HG03175 (cell line): ENCODE data around the gene SHISA5.
"Not testable (repeated sequence)": the region's sequence is repeated elsewhere in the genome, so short reads cannot be mapped to it uniquely, and the experiment has no call there.

Experiments used
- ATAC-seq: cut with Tn5 transposase; IDR thresholded peaks from one replicate; pipeline ENCODE4 v1.9.1; 2021; ENCODE audit warnings: mild to moderate bottlenecking, moderate library complexity; ENCODE audit not compliant: unreplicated experiment

SHISA5 gene

DNA sequence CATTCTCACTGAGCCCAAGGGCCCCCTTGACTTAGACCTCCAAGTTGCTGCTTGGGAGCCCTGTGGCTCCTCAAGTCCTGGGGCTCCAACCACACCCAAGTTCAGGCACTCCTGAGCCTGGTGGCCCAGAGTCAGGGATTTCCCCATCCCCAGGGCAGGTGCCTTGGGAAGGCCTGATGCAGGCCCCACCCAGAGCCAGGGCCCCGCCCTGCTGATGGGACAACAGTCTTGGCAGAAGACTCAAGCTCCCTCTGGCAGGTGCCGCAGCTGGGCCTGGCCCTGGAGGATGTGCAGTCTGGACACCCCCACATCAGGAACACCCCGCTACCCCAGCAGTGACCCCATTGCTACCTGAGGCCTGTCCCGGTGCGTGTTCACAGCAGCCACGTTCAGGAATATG lies 17.7 kb upstream of the SHISA5 start:
- no peak for ATAC-seq

DNA sequence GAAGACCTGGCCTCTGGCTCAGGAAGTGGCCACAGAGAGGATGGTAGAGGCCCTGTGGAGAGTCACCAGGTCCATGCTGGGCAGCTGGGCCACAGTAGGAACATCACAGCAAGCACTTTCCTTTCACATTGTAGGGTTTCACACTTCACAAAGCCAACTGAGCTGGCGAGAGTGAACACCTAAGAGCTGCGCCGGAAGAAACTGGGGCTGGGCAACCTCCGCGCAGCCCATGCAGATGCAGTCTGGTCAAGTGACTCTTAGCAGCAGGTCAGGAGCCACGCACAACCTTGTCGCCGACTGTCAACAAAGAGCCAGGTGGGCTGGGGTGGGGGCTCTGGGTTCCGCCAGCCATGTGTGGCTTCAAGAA lies 15.3 kb upstream of the SHISA5 start:
- ATAC-seq, result no peak

DNA sequence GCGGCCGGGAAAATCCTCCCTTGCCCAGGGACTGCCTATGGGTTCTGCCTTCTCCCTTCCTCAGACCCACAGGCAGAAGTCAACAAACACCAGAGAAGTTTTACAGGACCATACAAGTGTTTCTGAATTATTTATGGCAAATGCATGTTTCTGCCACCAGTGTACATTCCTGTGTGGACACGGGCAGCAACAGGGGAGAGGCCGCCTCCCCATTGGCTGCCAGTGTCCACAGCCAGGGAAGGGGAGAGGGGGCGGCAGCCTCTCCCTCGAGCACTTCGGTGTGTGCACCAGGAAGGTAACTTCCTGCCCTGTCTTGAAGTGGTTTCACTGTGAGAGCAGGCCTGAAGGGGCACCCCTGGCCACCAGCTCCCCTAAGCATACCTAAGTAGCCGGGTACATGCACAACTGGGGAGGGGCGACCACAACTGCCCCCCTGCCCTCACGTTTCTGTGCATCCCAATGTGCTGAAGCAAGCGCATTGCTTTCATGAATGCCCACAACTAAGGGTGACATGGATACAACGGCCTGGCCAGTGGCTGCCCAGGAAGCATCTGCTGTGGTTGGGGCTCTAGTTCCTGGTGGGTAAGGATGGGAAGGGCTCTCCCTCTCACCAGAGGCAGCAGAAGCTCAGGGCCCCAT lies 14.8 kb upstream of the SHISA5 start:
- no peak for ATAC-seq

DNA sequence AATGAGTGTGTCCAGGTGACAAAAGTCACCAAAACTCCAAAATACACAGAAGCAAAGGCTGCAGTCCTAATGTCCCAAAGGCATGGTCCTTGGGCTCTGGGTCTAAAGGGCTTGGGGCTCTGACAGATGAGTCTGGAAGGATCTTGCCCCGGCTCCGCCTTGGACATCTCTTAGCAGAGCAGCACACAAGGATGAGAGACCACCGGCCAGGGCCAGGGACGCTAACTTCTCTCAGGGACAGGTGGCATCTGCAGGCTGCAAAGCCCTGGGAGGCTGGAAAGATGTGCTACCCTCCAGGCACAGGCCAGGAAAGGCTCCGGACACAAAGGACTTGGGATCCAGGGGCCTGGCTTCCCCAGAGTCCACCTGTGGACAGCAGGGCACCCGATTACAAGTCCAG lies 14.1 kb upstream of the SHISA5 start:
- ATAC-seq, result no peak

DNA sequence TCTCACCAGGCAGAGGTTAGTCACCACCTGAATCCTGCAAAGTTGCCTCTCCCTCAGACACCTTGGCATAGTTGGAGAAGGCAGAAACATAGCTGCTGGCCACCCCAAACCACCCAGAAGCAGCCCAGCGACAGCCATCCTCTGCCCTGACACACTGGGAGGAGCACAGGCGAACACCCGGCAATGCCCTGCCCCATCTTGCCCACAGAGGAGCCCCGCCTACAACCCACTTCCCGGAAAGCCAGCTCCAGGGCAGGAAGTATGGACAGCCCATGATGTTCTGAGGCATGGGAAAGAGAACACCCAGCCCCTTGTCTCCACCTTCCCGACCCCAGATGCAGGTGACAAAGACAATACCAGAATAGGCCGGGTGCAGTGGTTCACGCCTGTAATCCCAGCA lies 12.6 kb upstream of the SHISA5 start:
- no peak for ATAC-seq

DNA sequence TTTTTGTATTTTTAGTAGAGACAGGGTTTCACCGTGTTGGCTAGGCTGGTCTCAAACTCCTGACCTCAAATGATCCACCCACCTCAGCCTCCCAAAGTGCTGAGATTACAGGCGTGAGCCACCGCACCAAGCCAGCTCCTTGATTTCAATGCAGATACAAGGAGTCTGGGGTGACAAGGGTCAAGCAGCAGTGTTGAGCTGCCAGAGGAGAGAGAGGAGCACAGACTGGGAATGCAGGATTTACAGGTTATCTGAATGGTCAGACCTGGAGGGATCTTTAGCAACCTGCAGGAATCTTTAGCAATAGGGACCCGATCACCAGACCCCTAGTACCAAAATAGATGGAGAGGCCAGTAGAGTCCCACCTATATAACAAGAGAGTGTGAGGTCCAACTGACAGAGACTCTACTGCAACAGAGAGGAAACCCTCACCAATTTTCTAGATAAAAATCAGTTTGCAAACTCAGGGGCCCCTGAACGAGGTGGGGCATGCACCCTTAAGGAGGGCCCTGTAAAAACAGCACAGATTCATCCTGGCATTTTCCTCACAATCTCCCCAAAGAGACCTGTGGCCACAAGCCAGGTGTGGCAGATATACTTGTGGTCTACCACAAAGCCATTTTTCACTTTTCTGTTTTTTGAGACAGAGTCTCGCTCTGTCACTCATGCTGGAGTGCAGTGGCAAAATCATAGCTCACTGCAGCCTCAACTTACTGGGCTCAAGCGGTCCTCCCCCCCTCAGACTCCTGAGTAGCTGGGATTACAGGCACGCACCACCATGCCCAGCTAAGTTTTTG lies 10.7 kb upstream of the SHISA5 start:
- ATAC-seq, result no peak

DNA sequence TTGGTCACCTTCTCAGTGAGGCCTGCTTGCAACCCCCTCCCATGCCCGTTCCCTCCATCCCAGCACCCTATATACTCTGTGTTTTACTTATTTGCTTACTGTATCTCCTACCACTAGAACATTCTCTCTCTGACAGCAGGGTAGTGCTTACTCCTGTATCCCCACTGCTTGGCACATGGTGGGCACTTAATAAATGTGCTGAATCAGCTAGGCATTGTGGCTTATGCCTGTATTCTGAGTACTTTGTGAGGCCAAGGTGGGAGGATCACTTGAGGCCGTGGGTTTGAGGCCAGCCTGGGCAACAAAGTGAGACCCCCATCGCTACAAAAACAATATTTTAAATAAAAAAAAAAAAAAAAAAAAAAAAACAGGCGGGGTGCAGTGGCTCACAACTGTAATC lies 7.6 kb upstream of the SHISA5 start:
- ATAC-seq, result no peak

DNA sequence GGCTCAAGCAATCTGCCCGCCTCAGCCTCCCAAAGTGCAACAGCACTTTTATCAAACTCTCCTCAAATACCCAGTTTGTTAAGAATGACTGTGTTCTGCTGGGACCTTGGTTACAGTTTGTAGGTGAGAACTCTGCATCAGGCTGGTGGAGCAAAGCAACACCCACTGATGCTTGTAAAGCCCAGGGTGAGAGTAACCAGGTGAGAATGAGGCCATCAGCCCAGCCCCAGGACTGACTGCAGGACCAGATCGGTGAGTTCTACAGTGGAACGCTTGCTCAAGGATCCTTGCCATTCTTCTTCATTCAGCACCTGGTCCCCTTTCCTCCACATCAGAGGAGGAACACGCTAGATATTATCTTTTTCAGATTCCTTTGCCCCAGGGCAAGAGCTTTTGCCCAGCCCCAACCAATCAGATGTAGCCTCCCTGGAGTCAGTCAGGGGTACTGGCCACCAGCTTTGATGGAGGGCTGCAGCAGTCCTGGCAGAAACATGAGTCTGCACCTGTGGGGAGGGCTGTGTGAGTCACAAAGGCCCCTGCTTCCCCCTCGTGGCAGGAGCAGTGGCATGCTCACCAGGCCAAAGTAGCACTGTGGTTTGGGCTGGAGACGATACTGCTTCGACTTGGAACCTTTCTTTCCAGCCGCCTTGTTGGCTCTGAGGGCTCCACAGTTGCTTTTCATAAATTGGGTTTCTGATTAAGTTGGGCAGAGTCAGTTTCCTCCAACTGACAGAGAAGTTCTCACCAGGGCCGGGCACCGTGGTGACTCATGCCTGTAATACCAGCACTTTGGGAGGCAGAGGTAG lies 3.5 kb upstream of the SHISA5 start:
- no peak for ATAC-seq

DNA sequence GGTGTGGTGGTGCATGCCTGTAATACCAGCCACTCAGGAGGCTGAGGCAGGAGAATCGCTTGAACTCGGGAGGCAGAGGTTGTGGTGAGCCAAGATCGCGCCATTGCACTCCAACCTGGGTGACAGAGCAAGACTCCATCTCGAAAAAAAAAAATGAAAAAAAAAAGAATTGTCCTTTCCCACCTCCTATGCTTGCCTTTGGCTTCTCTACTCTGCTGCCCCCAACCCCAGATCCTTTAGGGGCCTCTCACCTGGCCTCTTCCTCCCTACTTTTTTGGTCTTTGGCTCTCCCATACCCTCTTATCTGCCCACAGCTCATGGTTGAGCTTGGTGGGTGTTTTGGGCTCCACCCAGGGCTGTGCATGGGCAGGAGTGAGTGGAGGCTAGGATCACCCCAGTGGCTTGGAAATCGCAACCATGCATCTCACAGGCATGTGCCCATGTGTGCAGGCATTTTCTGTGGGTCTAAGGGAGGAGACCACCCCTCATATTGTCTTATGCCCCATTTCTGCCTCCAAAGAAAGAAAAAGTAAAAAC lies 2.1 kb upstream of the SHISA5 start:
- ATAC-seq, result no peak

DNA sequence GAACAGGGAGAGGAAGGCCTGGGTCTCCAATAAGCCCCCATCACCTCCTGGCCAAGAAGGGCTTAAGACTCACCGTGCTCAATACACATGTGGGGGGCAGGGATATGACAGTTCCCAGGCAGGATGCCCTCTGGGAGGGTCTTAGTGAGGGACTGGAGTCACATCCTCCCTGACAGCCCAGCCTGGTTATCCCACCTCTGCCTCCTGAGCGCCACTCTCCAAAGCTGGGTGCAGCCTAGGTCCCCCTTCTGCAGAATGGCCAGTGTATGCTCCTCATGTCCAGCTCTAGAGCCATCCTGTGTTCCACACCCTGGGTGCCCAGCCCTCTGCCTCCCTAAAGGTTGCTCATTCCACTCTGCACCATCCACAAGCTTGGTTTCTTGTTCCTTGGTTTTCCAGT lies 1.2 kb upstream of the SHISA5 start:
- ATAC-seq, result no peak

DNA sequence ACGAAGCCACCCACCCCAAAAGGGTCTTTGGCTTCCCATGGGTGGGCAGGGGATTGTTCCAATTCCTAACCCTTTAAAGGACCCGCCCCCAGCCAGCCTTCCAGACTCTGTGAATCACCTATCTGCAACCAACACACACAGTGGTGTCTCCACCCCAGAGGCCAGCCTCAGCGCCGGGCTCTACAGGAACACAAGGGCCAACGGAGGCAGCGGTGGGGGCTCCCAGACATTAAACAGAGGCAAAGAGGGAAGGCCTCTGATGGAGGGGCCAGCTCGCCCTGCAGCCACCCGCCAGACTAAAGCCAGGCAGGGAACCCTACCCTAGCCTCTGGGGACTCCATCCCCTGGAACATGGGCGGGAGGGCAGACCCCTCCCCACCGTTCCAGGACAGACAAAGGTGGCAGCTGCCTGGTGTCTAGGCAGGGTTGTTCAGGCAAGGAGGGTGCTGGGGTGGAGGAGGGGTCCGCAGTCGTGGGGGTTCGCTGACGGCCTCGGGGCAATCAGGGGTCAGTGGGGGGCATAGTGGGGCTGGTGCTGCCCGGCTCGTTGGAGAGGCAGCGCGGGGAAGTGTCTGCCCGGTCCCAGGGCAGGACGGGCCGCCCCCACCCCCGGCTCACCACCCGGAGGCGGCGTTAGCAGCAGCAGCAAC lies 448 bp downstream of the SHISA5 start:
- ATAC-seq, result no peak

DNA sequence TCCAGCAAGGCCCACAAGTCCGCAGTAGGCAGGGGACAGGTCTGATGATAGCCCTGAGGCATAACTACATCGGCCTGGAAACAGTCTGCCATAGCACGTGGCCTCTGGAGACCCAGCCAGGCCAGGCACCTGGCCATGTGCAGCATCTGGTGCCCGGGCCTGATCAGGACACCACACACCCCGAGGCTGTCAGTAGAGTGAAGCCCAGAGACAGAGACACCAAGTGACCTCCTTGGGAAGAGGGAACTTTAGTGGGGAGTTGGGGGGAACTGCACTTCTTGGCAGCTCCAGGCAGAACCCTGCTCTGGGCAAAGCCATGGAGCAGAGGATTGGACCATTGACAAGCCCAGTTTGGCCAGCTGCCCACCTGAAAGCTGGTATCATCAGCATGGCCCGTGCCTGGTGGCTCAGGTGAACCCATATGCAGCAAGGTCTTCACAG lies 1.2 kb downstream of the SHISA5 start:
- ATAC-seq, result no peak

DNA sequence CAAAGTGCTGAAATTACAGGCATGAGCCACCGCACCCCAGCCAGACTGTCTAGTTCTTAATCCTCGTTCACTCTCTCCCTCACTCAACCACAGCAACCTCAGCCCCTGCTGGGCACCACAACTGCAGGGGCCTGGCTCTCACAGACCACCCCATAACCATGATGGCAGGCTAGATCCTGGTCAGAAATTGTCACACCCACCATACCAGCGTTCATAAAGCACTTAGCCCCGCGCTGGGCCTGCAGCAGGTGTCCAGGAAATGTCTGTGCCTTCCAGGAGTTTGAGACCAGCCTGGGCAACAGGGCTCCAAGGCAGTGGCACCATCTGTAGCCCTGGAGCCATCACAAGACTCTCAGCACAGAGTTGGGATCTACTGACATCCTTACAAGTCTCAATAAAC lies 1.9 kb downstream of the SHISA5 start:
- ATAC-seq, result no peak

DNA sequence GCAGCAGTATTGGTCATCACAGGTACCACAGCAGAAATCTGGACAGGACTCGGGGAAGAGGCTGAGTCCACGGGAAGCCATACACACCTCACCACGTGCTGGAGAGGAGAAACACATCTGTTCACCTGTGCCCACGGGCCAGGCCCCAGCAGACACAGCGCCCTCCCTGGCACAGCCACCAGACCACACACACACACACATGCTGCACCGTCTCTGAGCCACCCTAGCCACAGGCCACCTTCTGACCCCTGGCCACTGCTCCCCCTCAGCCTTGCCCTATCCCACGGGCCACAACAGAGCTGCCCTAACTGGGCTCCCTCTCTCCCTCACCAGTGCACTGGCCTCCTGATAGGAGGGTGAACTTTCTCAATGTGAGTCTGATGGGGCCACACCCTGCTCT lies 2.8 kb downstream of the SHISA5 start:
- no peak for ATAC-seq

DNA sequence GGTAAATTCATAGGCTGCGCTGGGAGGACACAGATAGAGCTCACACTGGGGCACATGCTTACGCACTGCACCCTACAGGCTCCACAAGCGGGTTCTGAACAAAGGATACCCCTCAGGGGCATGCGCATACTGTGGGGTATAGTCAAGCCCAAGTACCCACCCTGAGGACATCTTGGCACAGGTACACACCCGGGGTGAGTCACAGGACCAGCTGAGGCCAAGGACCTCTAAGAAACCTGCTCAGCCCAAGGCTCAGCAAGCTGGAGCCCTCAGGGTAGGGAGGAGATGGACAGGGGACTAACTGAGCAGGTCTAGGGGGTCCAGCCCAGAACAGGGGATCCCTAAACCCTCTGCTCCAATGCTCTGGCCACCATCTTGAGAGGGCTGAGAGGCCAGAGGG lies 3.3 kb downstream of the SHISA5 start:
- no peak for ATAC-seq

DNA sequence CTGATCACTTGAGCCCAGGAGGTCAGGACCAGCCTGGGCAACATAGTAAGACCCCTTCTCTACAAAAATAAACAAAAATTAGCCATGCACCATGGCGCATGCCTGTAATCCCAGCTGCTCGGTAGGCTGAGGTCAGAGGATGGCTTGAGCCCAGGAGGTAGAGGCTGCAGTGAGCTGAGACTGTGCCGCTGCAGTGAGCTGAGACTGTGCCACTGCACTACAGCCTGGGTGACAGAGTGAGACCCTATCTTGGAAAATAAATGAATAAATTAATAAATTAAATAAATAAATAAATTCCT lies 10.8 kb downstream of the SHISA5 start:
- ATAC-seq, result no peak

DNA sequence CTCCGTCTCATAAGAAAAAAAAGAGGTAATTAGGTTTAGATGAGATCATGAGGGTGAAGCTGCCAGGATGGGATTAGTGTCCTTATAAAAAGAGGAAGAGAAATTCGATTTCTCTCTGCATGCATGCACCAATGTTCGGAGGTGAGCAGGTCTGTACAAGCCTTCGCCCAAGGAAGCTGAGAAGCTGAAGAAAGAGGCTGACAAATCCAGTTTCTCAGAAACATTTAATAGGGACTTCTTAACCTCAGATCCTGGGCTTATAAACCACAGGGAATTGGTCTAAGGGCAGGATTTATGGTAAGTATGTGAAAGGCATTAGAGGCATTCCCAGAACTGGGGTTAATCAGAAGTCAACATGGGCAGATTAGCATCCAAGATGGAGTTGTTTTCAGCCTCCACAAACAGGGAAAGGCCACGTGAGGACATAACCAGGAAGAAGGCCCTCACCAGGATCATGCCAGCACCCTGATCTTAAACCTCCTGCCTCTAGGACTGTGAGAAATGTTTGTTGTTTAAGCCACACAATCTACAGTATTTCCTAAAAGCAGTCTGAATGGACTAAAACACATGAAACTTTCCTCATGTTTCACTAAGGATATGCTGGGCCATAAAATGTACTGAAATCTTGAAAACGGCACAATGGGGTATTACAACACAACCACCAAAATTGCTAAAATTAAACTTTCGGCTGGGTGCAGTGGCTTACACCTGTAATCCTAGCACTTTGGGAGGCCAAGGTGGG lies 11.3 kb downstream of the SHISA5 start:
- ATAC-seq, result no peak

DNA sequence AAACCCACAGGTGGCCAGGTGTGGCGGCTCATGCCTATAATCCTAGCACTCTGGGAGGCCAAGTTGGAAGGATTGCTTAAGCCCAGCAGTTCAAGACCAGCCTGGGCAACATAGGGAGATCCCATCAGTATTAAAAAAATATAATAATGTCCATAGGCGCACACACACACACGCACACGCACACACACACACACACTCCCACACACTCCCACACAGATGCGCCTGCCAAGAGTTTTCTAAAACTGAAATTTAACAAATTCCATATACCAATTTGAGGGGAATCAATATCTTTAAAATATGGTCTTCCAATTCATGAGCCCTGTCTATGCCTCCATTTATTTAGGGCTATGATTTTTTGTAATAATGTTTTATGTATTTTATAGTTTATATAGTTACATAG lies 17.0 kb downstream of the SHISA5 start:
- no peak for ATAC-seq

DNA sequence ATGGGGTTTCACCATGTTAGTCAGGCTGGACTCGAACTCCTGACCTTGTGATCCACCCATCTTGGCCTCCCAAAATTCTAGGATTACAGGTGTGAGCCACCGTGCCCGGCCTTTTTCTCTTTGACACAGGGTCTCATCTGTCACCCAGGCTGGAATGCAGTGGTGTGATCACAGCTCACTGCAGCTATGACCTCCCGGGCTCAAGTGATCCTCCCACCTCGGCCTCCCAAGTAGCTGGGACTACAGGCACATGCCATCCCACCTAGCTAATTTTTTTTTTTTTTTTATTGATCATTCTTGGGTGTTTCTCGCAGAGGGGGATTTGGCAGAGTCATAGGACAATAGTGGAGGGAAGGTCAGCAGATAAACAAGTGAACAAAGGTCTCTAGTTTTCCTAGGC lies 21.2 kb downstream of the SHISA5 start:
- ATAC-seq, result not testable (repeated sequence)

DNA sequence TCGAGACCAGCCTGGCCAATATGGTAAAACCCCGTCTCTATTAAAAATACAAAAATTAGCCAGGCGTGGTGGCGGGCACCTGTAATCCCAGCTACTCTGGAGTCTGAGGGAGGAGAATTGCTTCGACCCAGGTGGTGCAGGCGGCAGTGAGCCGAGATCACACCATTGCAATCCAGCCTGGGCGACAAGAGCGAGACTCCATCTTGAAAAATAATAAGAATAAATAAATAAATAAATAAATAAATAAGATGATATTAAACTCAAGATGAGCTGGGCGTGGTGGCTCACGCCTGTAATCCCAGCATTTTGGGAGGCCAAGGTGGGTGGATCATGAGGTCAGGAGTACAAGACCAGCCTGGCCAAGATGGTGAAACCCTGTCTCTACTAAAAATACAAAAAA lies 23.1 kb downstream of the SHISA5 start:
- not testable (repeated sequence) for ATAC-seq
